LNCAP (cell line): ENCODE data around the gene ACBD4.

Source experiments
- TF ChIP-seq, protein P1 (sequence below): fragments of 450-650 bp; IDR thresholded peaks from 2 replicates; pipeline ENCODE4 v1.5.1; 2017; ENCODE audit warnings: mild to moderate bottlenecking

Gene ACBD4

DNA sequence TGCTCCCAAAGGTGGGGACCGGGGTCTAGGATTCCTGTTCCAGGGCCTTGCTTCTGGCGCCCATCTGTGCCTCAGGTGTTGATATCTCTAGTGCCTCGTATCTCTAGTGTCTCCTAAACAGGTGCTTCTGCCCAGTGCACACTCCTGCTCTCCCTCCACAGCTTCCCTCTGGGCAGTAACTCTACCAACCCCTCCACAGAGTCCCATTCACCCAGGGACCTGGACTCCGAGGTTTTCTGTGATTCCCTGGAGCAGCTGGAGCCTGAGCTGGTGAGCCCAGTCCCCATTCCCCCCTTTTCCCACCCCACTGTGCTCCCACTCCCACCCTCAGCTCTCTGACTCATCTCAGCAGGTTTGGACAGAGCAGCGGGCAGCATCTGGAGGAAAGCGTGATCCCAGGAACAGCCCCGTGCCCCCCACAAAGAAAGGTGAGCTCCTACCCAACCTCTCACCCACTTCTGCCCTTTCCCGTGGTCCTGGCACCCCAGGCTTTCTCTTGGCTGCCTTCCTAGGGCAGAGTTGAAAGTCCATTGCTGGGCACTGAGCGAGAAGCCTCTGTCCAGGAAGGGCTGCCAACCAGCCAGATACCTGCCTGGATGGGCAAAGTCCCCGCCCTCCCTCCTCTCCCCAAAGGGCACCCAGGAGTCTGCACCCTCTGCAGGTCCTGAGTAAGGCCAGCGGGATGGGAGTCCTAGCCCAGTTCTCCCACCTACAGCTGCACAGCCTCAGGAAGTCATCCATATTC, 2.2 kb downstream of the ACBD4 start:
- TF ChIP-seq, protein P1, sequence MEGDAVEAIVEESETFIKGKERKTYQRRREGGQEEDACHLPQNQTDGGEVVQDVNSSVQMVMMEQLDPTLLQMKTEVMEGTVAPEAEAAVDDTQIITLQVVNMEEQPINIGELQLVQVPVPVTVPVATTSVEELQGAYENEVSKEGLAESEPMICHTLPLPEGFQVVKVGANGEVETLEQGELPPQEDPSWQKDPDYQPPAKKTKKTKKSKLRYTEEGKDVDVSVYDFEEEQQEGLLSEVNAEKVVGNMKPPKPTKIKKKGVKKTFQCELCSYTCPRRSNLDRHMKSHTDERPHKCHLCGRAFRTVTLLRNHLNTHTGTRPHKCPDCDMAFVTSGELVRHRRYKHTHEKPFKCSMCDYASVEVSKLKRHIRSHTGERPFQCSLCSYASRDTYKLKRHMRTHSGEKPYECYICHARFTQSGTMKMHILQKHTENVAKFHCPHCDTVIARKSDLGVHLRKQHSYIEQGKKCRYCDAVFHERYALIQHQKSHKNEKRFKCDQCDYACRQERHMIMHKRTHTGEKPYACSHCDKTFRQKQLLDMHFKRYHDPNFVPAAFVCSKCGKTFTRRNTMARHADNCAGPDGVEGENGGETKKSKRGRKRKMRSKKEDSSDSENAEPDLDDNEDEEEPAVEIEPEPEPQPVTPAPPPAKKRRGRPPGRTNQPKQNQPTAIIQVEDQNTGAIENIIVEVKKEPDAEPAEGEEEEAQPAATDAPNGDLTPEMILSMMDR: no peak

DNA sequence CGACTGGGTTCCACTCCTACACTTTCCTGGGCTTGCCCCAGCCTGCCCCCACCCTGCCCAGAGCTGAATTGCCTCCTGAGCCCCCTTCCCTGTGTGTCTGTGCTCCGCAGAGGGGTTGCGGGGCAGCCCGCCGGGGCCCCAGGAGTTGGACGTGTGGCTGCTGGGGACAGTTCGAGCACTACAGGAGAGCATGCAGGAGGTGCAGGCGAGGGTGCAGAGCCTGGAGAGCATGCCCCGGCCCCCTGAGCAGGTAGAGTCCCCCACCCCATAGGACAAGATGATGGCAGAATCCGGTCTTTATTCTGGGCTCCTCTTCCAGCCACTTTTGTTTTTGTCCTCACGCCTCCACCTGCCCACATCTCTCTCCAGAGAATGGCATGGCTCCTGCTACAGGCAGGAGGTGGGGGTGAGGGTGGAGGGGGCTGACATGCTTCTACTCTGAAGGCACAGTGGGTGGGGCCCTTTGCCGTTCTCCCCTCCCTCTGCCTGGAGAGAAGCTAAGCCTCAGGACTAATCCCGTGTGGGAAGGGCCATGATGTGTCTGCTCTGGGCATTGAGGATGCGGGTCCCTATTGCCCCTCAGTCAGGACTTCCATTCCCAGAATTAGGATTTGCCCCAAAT, 3.5 kb downstream of the ACBD4 start:
- TF ChIP-seq, protein P1: no peak

DNA sequence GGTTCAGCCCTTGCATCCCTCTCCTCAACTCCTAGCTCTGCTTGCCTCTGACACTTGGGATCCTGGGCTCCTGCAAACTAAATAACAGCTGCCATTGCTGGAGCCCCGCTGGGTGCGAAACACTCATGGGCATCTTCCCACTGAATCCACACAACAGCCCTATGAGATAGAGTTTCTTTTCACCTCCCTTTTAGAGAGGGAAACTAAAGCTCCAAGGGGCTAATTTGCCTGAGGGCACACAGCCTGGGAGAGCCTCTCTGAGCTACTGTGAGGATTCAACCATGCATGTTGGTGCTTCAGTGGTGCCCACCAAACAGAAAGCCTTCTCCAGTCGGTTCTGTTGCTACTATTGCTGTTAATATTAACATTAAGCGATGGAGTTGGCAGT, 4.0 kb downstream of the ACBD4 start:
- TF ChIP-seq, protein P1: no peak

DNA sequence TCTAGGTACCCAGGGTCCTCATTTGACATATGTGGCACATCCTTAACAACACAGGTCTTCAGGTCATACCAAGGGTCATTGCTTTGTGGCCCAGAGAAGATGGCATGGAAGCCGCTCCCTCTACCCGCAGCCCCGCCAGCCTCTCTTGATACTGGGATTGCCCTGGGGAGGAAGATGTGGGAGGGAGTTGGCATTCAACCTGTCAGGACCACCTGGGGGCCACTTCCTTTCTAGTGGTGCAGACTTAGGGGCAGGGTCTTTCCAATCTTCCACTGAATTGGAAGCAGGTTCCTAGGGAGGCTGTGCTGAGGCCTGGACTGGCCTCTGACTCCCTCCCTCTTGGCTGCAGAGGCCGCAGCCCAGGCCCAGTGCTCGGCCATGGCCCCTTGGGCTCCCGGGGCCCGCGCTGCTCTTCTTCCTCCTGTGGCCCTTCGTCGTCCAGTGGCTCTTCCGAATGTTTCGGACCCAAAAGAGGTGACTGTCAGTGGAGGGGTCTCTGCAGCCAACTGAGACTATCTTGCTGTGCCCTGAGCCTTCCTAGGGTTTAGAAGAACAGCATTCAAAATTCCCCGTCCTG, 7.7 kb downstream of the ACBD4 start:
- TF ChIP-seq, protein P1: no peak

DNA sequence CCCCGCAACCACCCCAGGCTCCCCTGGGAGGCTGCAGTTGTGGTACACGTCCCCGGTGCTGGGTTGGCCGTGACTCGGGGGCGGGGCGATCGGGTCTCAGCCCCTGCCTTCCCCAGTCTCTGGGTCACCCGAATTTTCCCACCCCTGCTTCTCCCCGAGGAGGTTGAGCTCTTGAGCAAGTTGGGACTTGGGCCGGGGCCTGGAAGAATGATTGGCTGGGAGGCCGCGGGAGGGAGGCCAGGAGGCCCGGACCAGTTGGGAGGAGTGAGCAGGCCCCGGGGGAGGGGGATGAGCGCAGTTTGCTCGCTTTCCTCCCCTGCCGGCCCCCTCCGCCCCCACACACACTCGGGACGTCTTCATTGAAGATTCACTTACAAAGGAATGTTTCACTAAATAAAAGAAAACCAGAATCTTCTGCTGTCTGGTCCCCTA, 8.3 kb downstream of the ACBD4 start:
- TF ChIP-seq, protein P1: no peak

DNA sequence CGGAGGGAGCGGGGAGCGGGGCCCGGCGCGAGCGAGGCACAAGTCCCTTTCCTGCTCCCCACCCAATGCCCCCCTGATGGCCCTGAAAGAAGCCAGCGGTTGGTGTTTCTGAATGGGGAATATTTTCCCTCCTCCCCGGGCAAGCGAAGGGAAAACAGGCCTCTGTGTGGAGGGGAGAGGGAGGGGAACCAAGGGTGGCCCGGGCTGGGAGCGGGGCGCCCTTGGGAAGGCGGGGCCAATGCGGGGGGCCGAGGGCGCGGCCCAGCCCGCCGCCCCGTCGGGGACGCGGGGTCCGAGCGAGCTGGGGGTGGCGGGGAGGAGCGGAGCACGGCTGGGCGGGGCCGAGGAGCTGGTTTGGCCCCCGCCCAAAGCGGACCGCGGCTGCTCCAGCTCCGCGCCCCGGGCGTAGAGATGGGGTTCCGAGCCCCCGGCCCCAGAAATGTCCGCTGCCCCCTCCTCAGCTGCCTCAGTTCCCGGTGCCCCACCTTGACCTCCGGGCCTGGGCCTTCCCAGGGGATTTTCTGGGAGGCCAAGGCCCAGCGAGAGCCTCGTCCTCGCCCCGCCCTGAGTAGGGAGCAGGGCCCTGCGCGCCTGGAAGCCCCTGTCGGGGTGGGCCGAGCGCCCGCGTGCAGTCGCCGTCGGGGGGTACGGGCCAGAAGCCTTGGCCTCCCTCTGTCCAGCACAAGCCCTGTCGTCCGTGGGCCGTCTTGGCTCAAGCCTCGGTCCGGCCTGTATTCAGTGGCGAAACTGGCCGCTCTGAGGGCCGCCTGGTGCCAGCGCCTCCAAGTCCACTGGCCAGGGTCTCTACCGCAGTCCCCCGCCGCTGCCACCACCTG, 8.9 kb downstream of the ACBD4 start:
- TF ChIP-seq, protein P1: no peak

DNA sequence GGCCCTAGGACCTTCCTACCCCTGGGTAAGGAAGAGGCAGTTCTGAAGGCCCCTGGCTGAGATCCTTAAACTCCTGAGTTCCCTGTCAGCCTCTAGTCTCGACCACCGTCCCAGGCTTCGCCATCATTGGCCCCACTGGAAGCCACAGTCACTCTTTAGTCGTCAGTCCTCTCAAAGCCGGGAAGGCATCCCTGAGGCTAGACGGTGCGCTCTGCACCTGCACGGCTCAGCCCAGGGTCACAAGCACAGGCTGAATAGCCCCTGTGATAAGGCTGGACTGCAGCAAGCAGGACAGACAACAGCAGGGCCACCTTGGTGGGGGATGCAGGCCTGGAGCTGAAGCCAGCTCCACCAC, 9.5 kb downstream of the ACBD4 start:
- TF ChIP-seq, protein P1: no peak
